NB4 (cell line): ENCODE results near the gene FAM53A.

Experiments used
- DNase-seq: peaks from one replicate; pipeline ENCODE4 v3.0.0; 2010; ENCODE audit warnings: low read depth
- H3K4me3 ChIP-seq: one replicate; pipeline ENCODE4 v1.5.1; 2011; ENCODE audit warnings: mild to moderate bottlenecking, low read depth, low read length, moderate library complexity
- CTCF ChIP-seq: IDR thresholded peaks from one replicate; pipeline ENCODE4 v1.5.1; 2012; ENCODE audit warnings: low read depth, low read length
- MAX ChIP-seq: IDR thresholded peaks from 2 replicates; pipeline ENCODE4 v1.6.1; 2011; ENCODE audit warnings: low read depth, low read length
- MYC ChIP-seq: IDR thresholded peaks from 2 replicates; pipeline ENCODE4 v1.6.1; 2011; ENCODE audit warnings: low read depth, low read length
- POLR2A ChIP-seq: IDR thresholded peaks from 2 replicates; pipeline ENCODE4 v1.6.1; 2011; ENCODE audit warnings: mild to moderate bottlenecking; ENCODE audit not compliant: insufficient read length; ENCODE audit errors: extremely low read depth

Gene FAM53A

GRCh38 chr4:1655081-1655480 is 29.0 kb downstream of the FAM53A start:
- no peak for TF ChIP-seq MAX
- TF ChIP-seq MYC = no peak
- TF ChIP-seq CTCF = no peak
- DNase-seq = no peak
- no peak overlapping the region for H3K4me3 ChIP-seq

- DNase-seq = no peak
- no peak overlapping the region for H3K4me3 ChIP-seq
- TF ChIP-seq POLR2A (no peak), MYC (no peak), MAX (no peak), CTCF (no peak)
Measured at GRCh38 chr4:1654216-1654955, 29.7 kb downstream of the FAM53A start.

- no peak overlapping the region for H3K4me3 ChIP-seq
- TF ChIP-seq POLR2A (no peak), MYC (no peak), MAX (no peak), CTCF (no peak)
- no peak for DNase-seq
Measured at GRCh38 chr4:1653776-1654175, 30.3 kb downstream of the FAM53A start.

GRCh38 chr4:1652088-1652487 is 32.0 kb downstream of the FAM53A start:
- TF ChIP-seq MAX = no peak
- no peak for TF ChIP-seq CTCF
- no peak overlapping the region for H3K4me3 ChIP-seq
- DNase-seq = no peak

- TF ChIP-seq CTCF (no peak), POLR2A (no peak), MYC (no peak)
Measured at GRCh38 chr4:1651609-1652008, 32.5 kb downstream of the FAM53A start.

GRCh38 chr4:1648962-1649361 is 35.2 kb downstream of the FAM53A start:
- TF ChIP-seq MAX (no peak), MYC (no peak), CTCF (no peak), POLR2A (no peak)
- no peak overlapping the region for H3K4me3 ChIP-seq
- DNase-seq = no peak

More at GRCh38 chr4:1651609-1652008, 32.5 kb downstream of the FAM53A start:
- H3K4me3 ChIP-seq = no peak overlapping the region
- DNase-seq = no peak
